ENCODE results near the gene BICDL2.

- TF ChIP-seq, protein P1, sequence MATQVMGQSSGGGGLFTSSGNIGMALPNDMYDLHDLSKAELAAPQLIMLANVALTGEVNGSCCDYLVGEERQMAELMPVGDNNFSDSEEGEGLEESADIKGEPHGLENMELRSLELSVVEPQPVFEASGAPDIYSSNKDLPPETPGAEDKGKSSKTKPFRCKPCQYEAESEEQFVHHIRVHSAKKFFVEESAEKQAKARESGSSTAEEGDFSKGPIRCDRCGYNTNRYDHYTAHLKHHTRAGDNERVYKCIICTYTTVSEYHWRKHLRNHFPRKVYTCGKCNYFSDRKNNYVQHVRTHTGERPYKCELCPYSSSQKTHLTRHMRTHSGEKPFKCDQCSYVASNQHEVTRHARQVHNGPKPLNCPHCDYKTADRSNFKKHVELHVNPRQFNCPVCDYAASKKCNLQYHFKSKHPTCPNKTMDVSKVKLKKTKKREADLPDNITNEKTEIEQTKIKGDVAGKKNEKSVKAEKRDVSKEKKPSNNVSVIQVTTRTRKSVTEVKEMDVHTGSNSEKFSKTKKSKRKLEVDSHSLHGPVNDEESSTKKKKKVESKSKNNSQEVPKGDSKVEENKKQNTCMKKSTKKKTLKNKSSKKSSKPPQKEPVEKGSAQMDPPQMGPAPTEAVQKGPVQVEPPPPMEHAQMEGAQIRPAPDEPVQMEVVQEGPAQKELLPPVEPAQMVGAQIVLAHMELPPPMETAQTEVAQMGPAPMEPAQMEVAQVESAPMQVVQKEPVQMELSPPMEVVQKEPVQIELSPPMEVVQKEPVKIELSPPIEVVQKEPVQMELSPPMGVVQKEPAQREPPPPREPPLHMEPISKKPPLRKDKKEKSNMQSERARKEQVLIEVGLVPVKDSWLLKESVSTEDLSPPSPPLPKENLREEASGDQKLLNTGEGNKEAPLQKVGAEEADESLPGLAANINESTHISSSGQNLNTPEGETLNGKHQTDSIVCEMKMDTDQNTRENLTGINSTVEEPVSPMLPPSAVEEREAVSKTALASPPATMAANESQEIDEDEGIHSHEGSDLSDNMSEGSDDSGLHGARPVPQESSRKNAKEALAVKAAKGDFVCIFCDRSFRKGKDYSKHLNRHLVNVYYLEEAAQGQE (IDR thresholded peaks at IDR 0.05; ENCODE audit: insufficient read depth in 1 of 2, low read depth in 2 of 2, low read length in 2 of 2), result no peak
- TF ChIP-seq POLR2AphosphoS5 (IDR thresholded peaks at IDR 0.05; ENCODE audit: low read depth, low read length) (no peak), TAF1 (IDR thresholded peaks at IDR 0.05; ENCODE audit: borderline replicate concordance, insufficient read depth, low read length) (no peak), SIN3A (IDR thresholded peaks at IDR 0.05; ENCODE audit: borderline replicate concordance, insufficient read depth, low read length) (no peak), FOXP2 (optimal IDR thresholded peaks at IDR 0.05; ENCODE audit: borderline replicate concordance, extremely low read depth, extremely low read length, insufficient read depth) (no peak)
Observed at GRCh38 chr16:3060339-3061127, 23.8 kb upstream of the BICDL2 start.

All from PFSK-1 (cell line).